ENCODE data around the gene LTBP4.

The LTBP4 gene

GRCh38 chr19:40677156-40677555, 76.0 kb downstream of the LTBP4 start:
- TF ChIP-seq, protein P1, sequence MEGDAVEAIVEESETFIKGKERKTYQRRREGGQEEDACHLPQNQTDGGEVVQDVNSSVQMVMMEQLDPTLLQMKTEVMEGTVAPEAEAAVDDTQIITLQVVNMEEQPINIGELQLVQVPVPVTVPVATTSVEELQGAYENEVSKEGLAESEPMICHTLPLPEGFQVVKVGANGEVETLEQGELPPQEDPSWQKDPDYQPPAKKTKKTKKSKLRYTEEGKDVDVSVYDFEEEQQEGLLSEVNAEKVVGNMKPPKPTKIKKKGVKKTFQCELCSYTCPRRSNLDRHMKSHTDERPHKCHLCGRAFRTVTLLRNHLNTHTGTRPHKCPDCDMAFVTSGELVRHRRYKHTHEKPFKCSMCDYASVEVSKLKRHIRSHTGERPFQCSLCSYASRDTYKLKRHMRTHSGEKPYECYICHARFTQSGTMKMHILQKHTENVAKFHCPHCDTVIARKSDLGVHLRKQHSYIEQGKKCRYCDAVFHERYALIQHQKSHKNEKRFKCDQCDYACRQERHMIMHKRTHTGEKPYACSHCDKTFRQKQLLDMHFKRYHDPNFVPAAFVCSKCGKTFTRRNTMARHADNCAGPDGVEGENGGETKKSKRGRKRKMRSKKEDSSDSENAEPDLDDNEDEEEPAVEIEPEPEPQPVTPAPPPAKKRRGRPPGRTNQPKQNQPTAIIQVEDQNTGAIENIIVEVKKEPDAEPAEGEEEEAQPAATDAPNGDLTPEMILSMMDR (IDR thresholded peaks at IDR 0.05; ENCODE audit: borderline replicate concordance, control extremely low read depth, extremely low read depth, insufficient read depth, missing control alignments): no peak
- no peak for DNase-seq (ENCODE audit: low spot score)
- in situ Hi-C loops (cut with MboI; ENCODE audit: low sequenced_read_pairs, unreplicated experiment): no loop called here

Measured in GM13976 (cell line).